ENCODE data around the gene CADM2.

The CADM2 gene

GRCh38 chr3:84984429-84984828, 25.6 kb downstream of the CADM2 start:
- DNase-seq (ENCODE audit: low spot score) = no peak

DNA sequence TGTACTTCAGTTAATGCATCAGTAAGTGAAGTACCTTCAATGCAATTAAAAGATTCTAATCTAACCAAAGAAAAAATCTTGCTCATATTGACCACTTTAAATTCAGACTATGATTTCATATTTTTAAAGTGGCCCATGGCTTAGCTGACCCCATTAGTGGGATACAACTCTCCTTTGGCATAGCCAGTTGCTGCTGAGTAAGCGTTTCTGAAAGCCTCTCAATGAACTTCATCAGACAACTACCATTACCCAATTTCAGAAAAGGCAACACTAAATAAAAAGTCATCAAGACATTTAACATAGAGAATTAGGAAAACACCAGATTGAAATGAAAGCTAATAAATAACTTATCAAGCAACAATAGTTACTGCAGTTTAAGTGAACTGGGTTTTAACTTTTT, 27.0 kb downstream of the CADM2 start:
- DNase-seq (ENCODE audit: low spot score) = no peak

DNA sequence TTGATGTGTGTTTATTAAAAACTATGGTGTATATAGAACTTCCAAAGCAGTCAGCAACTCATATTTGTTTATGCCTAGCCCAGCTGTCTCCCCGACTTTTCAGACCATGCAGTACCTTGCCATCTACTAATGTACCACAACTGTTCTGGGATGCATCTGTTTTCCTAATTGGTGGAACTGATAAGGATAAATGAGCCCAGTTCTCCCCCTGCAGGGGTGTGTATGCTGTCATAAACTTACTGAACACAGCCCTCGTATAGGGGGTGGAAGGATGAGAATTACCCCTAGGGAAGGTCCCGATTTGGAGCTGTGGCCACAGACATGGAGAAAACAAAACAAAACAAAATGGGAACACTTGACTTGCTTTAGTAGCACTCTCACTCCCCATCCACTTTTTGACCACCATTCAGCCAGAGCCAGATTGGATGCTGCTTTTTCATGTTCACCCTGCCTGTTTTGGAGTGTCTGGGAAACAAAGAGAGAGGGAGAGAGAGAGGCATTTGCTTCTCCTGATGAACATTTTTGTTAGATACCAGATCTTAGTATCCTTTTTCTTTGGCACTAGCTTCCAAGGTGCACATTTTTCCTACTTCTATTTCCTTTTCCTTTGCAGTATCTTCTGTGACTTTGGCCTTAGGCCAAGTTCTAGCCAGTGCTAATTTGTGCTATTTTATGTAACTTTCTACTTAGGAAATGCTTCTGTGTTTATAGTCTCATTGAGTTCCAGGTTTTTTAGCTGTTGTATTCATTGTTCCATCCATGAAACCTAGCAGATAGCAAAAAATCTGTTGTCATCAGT, 29.1 kb downstream of the CADM2 start:
- DNase-seq (ENCODE audit: low spot score) = no peak

- no peak for DNase-seq (ENCODE audit: low spot score)
Observed at GRCh38 chr3:84989102-84989501, 30.3 kb downstream of the CADM2 start.

DNA sequence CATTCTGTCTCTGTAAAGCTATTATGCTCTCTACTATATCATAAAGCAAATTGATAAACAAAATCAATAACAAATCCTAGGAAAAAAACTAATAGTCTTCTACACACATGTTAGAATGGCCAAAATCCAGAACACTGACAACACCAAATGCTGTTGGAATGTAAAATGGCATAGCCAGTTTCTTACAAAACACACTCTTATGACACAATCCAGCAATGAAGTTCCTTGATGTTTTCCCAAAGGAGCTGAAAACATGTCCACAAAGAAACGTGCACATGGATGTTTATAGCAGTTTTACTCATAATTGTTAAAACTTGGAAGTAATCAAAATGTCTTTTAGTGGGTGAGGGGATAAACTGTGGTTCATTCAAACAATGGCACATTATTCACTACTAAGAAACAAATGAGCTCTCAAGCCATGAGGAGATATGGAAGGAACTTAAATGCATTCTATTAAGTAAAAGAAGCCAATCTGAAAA, 32.7 kb downstream of the CADM2 start:
- no peak for DNase-seq (ENCODE audit: low spot score)

DNA sequence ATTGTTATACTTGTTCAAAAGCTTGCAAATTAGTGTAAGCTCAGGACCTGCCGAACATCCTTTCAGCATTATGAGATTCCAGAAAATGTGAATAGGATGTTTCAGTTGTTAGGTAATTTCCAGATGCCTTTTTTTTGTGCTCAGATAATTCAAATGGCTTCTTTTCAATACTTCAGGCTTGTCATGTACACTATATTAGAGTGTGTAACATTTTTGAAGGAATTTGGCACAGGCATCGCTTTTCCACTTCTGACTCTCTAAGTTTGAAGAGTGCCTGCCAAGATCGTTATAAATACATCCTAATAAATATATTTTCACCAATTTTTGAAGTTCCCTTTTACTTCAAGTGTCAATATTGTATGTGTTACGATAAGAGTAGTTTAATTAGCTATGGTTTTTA, 35.2 kb downstream of the CADM2 start:
- DNase-seq (ENCODE audit: low spot score) = no peak

- DNase-seq (ENCODE audit: low spot score) = no peak
Observed at GRCh38 chr3:84998545-84998944, 39.8 kb downstream of the CADM2 start.

DNA sequence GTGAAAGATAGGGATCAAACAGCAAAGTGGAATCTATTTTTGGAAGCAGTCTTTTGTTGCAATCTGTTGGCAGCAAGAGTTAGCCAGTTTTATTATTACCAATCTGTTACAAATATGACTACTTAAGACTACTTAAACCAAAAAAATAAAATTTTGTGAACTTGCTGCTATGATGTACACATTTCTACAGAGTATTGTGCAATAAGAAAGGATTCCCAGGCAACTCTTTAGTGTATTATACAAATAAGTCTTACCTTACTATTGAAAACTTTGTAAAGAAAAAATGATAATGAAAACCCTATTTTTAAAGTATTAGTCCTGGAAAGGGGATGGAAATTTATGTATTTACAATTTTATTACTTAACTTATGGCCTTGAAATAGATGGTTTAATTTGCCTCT, 44.7 kb downstream of the CADM2 start:
- no peak for DNase-seq (ENCODE audit: low spot score)

- DNase-seq (ENCODE audit: low spot score) = no peak
Observed at GRCh38 chr3:85004147-85004546, 45.4 kb downstream of the CADM2 start.

- no peak for DNase-seq (ENCODE audit: low spot score)
Observed at GRCh38 chr3:85005946-85006345, 47.2 kb downstream of the CADM2 start.

DNA sequence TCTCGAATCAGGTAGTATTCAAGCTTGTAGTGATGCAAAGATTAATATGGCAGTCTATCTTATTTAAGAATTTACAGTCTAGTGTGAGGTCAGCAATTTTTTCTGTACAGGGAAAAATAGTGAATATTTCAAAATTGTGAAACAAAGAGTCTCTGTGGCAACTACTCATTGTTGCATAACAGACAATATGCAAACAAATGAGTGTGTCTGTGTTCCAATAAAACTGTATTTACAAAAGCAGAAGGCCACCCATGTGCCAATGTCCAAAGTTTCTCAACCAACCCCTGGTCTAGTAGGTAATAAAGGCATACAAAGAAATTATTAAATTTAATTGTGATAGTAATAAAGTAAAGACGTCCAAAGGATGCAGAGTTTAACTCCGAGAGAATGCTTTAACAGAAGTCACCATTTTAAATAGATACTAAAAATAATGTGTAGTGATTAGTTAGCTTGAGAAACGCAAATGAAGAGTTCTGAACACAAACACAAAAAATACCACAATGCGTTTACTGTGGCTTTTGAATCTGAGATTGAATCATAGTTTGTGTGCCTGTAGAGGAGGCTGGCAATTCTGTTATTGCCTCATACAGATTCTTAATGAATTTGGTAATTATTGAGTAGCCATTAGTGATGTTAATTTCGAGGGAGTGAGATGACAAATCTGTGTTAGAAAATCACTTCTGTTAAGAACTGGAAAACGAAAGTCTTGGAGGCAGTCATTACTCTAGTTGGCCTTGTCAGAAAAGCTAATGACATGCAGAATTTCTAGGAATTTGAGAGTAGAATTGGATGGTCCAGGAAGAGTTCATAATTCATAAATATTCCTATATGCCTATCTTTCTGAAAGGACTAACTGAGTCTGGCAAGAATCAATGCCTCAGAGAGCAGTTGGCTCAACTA, 48.7 kb downstream of the CADM2 start:
- no peak for DNase-seq (ENCODE audit: low spot score)

GRCh38 chr3:85020828-85021227, 62.0 kb downstream of the CADM2 start:
- no peak for DNase-seq (ENCODE audit: low spot score)

DNA sequence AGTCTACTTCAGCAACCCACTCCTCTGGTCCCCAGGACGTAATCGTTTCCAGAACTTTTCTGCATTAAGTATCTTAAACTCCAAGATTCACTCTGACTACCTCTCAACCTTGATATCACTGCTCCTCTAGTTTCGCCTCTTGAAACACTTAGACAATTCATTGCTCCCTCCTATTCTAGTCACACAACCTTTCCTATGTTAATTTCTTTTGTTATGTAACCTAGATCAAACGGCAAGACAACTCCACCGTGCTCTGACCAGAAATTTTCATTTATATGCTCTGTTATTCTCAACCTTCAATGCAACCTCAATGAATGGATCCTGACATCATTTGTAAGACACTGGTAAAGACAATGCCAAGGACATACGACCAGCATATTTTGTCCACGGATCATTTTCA, 71.3 kb downstream of the CADM2 start:
- no peak for DNase-seq (ENCODE audit: low spot score)

- no peak for DNase-seq (ENCODE audit: low spot score)
Observed at GRCh38 chr3:85037203-85037602, 78.4 kb downstream of the CADM2 start.

DNA sequence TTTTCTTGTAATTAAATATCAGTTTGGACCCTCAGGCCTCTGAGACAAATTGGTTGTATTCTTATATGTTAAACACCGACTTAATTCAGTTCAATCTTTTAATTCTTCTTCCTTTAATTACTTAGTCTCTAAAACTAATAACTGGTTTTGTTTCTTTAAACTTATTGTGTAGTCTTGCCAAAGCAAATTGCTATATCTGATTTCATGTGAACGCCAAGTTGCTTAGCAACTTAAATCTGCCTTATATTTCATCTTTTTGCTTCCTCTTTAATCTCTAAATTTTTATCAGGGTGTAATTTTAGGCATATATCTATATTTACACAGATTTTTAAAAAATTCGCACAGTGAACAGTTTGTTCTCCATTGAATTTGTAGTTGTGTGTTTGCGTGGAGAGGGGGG, 82.2 kb downstream of the CADM2 start:
- no peak for DNase-seq (ENCODE audit: low spot score)

DNA sequence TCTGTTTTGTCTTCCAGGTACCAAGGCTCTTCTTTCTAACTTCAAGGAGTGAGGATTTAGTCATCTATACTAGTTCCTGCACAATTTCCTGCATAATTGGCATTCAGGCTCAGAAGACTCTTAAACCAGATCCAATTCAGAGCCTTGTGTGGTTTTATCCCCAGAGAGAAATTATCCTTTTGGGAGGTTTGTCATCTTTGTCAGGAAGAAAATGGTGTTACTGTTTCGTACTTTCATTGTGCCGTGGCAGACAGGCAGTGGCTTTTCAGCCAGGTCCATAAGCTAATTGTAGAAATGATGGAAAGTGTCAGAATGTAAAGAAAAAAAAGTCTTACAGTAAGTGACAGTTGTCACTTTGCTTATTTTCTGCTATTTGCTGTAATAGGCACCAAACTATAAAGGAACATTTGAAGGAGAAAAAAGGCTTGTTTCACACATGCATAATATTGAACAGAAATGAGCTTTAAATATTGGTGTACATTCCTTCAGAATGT, 82.8 kb downstream of the CADM2 start:
- no peak for DNase-seq (ENCODE audit: low spot score)

DNA sequence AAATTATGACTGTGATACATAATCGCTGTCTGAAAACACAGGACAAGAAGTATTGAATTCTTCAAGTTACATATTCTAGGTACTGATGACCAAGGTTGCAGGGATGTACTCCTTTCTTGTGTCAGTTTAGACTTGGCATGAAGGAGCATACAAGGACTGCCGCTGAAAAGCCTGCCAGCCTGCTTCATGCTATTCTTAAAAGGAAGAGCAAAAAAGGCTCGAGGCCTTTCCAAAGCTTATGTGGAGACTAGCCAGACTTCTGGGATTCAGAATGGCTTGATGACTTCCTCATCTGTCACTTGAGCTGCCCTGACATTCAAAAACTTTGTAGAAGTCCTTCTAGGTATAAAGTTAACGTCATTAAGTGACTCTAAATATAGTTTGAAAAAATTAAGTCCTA, 92.0 kb downstream of the CADM2 start:
- no peak for DNase-seq (ENCODE audit: low spot score)

DNA sequence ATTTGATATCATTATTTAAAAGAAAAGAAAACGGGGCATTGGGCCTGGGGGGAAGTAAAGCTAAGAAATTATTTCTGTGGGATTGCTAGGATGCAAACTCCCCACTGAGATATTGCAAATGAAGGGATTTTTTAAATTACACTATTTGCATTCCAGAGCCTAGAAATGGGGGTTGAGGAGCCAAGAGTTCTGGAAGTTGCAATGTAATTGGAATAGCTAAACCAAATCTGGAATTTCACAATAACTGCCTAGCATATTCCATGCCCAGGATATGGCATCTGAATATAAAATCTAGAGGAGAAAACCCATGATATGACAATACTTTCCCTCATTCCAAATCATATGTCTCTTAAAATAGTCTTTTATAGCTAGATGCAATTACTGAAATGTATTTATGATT, 93.0 kb downstream of the CADM2 start:
- no peak for DNase-seq (ENCODE audit: low spot score)

DNA sequence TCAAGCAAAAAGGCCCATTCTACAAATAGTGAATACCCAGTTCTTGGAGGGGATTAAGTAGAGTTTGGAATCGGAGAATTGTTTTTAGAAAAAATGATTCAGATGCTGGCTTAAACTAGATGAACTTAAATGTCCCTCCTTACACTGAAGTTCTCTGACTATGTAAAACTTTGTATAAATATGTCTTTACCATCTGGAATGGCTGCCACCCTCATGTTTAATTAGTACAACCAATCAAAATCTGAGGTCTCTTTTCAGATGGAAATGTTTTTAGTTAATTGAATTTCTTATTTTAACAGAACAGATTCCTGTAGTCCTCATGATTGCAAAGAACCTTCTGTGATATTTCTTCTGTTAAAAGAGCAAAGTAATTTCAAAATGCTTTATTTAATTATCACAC, 94.8 kb downstream of the CADM2 start:
- DNase-seq (ENCODE audit: low spot score) = no peak

DNA sequence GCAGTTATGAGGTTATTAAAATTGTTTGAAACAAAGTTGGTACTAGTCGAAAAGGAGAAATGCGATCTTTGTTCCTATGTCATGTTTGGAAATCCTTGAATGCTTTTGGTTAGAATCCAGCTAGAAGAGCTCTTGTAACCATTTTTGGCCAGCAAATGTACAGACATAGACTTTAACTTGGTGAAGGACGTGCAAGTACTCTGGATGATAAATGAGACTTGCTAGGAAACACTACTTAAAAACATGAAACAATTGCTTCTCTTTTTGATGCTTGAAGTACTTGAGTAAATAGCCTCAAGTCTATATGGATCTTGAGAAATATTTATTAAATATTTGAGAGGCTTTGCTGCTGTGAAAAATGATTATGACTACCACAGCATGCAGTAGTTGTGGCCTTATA, 95.8 kb downstream of the CADM2 start:
- no peak for DNase-seq (ENCODE audit: low spot score)

- no peak for DNase-seq (ENCODE audit: low spot score)
Observed at GRCh38 chr3:85068911-85069310, 110.1 kb downstream of the CADM2 start.

DNA sequence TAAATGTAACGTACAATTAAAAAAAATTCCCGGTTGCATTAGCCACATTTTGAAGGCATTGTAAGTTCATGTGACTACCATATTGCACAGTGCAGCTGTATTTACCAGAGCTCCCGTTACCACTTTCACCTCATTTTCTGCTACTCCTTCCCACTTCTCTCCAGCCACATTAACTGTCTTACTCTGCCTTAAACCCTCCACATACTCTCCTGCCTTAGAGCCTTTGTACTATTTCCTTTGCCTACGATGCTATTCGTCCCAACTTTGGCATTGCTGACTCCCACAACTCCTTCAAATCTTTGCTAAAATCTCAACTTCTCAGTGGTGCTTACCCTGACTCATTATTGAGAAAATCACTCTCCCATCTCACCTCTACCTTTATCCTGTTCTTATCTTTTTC, 115.2 kb downstream of the CADM2 start:
- DNase-seq (ENCODE audit: low spot score) = no peak

DNA sequence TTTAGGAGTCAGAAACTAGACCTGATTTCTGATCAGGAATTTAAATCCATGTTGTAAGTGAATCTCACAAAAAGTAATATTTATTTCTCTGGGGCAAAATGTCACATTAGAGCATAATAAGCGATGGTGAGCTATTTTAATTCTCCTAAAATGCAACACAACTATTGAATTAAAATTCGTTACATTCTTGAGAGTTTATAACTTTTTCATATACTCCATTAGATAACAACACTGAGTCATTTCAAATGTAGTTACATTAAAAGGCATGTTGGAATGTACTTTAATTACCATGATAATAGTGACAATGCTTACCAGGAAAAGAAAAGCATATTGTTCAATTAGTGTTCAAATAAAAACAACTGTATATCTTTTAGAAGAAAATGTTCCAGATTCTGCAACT, 116.9 kb downstream of the CADM2 start:
- DNase-seq (ENCODE audit: low spot score) = no peak

Measured in hematopoietic multipotent progenitor cell treated with erythropoietin and hydrocortisone succinate and interleukin-3 and kit ligand, for 15 days (in vitro differentiated cells).